Left cardiac atrium (tissue), 4 donors: ENCODE data around the gene FCHO2. TPM values are rescaled to one million over a fixed set of nuclear protein-coding genes. Genes with fewer than 3 reads are reported as not detected.
"Not testable (repeated sequence)": the region's sequence is repeated elsewhere in the genome, so short reads cannot be mapped to it uniquely, and the experiment has no call there.

Experiments
- ATAC-seq, 2 donors: fragments of 200-7000 bp; cut with Tn5 transposase; one replicate each; pipeline ENCODE4 v1.9.1; 2020; ENCODE audit warnings: mild to moderate bottlenecking in 2 of 2, moderate library complexity in 2 of 2
- DNase-seq: peaks from one replicate; pipeline ENCODE4 v3.0.0-alpha.2; 2020
- intact Hi-C, 2 donors: fragments of 100-400 bp; cut with DNase I; formaldehyde crosslinking; loops; one replicate each; pipeline versions ENCODE4 v1.14.1 to v1.15.1; 2022 to 2023
- total RNA-seq, 2 donors: library from RNA; stranded (reverse); fragmentation: NEBNext Ultra II Directional; extraction: Animal tissue kit (Norgen Biotek cat#: 25700); gene quantifications; one replicate each; pipeline ENCODE4 v1.2.1, GENCODE V29; 2021
- donor health status: DM: no; HTN: yes; CAD: no.
- donor health status: DM: no; HTN: yes; CAD: no; lungs with severe emphysema.
- donor health status: DM: yes; HTN: yes; CAD: no.
- donor health status: Dilated cardiomyopathy.

FCHO2 gene
- total RNA-seq, 2 donors from 2014 or later, result 19.2 to 25.6 TPM

GRCh38 chr5:72954389-72954788, 1.5 kb upstream of the FCHO2 start:
- ATAC-seq (no peak), DNase-seq (no peak)
- intact Hi-C loops, result no loop called here

- DNase-seq, result peak; percentile 91
Observed at GRCh38 chr5:72955143-72955767, 586 bp upstream of the FCHO2 start.

GRCh38 chr5:72956324-72957140, 691 bp downstream of the FCHO2 start:
- intact Hi-C loops, result no loop called here
- ATAC-seq, result peak; percentile 64 to 68
- DNase-seq, result peak; percentile 60

More at GRCh38 chr5:72955143-72955767, 586 bp upstream of the FCHO2 start:
- peak; percentile 58 to 76 for ATAC-seq
- intact Hi-C loops, result no loop called here

- no peak for DNase-seq
- intact Hi-C loops, result no loop called here
Observed at GRCh38 chr5:72957337-72957736, 1.5 kb downstream of the FCHO2 start.

GRCh38 chr5:72959257-72959656, 3.4 kb downstream of the FCHO2 start:
- no peak for DNase-seq
- intact Hi-C loops, result no loop called here
- ATAC-seq, result no peak

More at GRCh38 chr5:72957337-72957736, 1.5 kb downstream of the FCHO2 start:
- ATAC-seq, result no peak

- ATAC-seq, DNase-seq, intact Hi-C loops: not testable (repeated sequence)
Observed at GRCh38 chr5:72974481-72974880, 18.6 kb downstream of the FCHO2 start.

GRCh38 chr5:72976810-72977209, 21.0 kb downstream of the FCHO2 start:
- ATAC-seq, DNase-seq, intact Hi-C loops: not testable (repeated sequence)

- no peak for DNase-seq
- intact Hi-C loops, result no loop called here
Observed at GRCh38 chr5:72985719-72986118, 29.9 kb downstream of the FCHO2 start.

GRCh38 chr5:72988769-72989168, 32.9 kb downstream of the FCHO2 start:
- ATAC-seq, result no peak
- intact Hi-C loops, result no loop called here

More at GRCh38 chr5:72985719-72986118, 29.9 kb downstream of the FCHO2 start:
- no peak for ATAC-seq

GRCh38 chr5:72991394-72991793, 35.6 kb downstream of the FCHO2 start:
- ATAC-seq (no peak), DNase-seq (no peak)
- intact Hi-C loops, result no loop called here

More at GRCh38 chr5:72988769-72989168, 32.9 kb downstream of the FCHO2 start:
- DNase-seq, result no peak

GRCh38 chr5:72994578-72994977, 38.7 kb downstream of the FCHO2 start:
- intact Hi-C loops, result no loop called here
- ATAC-seq (no peak), DNase-seq (no peak)

GRCh38 chr5:72996632-72997031, 40.8 kb downstream of the FCHO2 start:
- DNase-seq, result no peak
- ATAC-seq, result no peak
- intact Hi-C loops, result no loop called here

- ATAC-seq (no peak), DNase-seq (no peak)
- intact Hi-C loops, result no loop called here
Observed at GRCh38 chr5:72999916-73000315, 44.1 kb downstream of the FCHO2 start.

- intact Hi-C loops, result no loop called here
- DNase-seq (no peak), ATAC-seq (no peak)
Observed at GRCh38 chr5:73005886-73006285, 50.0 kb downstream of the FCHO2 start.

GRCh38 chr5:73007051-73007450, 51.2 kb downstream of the FCHO2 start:
- intact Hi-C loops, result no loop called here
- ATAC-seq (no peak), DNase-seq (no peak)

- intact Hi-C loops, result no loop called here
- ATAC-seq, result no peak
Observed at GRCh38 chr5:73008831-73009230, 53.0 kb downstream of the FCHO2 start.

GRCh38 chr5:73011612-73012011, 55.8 kb downstream of the FCHO2 start:
- DNase-seq, ATAC-seq, intact Hi-C loops: not testable (repeated sequence)

More at GRCh38 chr5:73008831-73009230, 53.0 kb downstream of the FCHO2 start:
- no peak for DNase-seq

GRCh38 chr5:73018892-73019291, 63.1 kb downstream of the FCHO2 start:
- no peak for DNase-seq
- no peak for ATAC-seq
- intact Hi-C loops, result no loop called here

- intact Hi-C loops, result no loop called here
- ATAC-seq (no peak), DNase-seq (no peak)
Observed at GRCh38 chr5:73019766-73020165, 63.9 kb downstream of the FCHO2 start.

- DNase-seq (no peak), ATAC-seq (peak in 1 of 2 donors; percentile 63)
- intact Hi-C loops, result no loop called here
Observed at GRCh38 chr5:73022471-73023169, 66.8 kb downstream of the FCHO2 start.
